HG03196 (cell line): ENCODE data around the gene SYNE2.

Source experiments
- ATAC-seq: cut with Tn5 transposase; IDR thresholded peaks from one replicate; pipeline ENCODE4 v1.9.1; 2021; ENCODE audit not compliant: unreplicated experiment

Gene SYNE2

DNA sequence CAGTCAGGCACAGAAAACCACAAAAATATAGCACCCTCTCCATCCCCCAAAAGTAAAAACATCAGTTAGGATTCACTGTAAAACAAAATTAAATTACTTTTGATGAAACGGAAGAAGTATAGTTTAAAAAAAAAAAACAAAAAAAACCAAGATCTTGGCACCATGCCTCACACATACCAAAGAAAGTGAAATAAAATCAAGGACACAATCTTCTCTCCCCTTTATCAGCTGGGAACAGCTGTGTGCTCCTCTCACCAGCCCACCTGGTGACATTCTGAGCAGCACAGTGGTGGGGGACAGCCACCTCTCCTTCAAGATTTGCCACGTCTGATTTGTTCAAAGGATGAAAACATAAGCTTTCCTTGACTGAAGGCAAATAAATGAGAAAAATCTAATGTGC, 385.8 kb downstream of the SYNE2 start:
- ATAC-seq, result no peak

DNA sequence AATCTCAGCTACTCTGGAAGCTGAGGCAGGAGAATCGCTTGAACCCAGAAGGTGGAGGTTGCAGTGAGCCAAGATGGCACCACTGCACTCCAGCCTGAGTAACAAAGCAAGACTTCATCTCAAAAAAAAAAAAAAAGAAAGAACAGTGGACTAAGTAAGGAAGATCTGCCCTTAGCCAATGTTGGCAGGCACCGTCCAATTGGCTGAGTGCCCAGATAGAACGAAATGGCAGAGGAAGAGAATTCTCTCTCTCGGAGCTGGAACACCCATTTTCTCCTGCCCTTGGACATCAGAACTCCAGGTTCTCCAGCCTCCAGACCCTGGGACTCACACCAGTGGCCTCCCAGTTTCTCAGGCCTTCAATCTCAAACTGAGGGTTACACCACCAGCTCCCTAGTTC, 391.5 kb downstream of the SYNE2 start:
- no peak for ATAC-seq

DNA sequence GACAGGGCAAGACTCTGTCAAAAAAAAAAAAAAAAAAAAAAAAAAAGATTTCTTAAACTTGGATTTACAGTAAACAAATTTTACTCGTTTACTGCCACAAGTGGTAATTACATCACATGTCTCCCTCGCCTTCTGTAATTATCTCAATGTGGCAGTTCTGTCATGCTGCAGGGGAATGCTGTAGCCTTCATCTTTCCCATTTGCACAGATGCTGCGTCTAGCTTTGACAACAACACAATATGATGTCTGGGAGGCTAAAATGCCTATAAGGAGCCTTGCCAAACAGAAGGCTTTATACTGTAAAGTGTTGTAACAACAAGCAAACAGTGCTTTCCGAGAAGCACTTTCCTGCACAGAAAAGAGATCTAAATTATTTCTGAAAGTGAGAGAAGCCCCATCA, 392.7 kb downstream of the SYNE2 start:
- no peak for ATAC-seq

DNA sequence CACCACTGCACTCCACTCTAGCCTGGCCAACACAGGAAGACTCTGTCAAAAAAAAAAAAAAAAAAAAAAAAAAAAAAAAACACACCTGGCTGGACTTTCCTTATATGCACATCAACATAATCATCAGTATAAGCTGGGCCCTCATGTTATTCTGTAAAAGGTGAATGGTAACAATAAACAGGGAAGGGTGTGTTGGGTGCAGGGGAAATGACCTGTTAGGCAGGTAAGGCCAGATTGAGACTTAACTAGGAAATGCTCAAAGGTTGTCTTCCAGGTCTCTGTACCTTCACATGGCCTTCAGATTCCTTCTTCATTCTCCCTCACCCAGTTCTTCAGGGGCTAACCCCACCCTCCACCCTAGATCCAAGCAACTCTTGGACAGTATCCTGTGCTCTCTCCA, 393.9 kb downstream of the SYNE2 start:
- ATAC-seq, result no peak

DNA sequence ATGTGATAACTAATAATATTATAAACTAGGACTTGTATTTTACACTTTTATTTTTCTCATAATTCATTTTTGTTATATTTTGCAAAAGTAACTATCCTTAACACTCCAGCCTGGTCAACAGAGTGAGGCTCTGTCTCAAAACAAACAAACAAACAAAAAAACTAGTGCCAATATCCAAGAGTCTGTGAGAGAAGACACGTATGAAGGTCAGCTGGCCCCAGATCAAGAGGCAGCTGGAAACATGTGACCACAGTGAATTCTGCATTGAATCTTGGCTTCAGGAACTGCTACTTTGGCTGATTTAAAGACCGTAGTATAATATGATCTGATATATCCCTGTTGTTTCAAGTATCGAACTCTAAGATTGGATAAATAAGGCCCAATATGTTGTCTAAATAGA, 394.4 kb downstream of the SYNE2 start:
- no peak for ATAC-seq

DNA sequence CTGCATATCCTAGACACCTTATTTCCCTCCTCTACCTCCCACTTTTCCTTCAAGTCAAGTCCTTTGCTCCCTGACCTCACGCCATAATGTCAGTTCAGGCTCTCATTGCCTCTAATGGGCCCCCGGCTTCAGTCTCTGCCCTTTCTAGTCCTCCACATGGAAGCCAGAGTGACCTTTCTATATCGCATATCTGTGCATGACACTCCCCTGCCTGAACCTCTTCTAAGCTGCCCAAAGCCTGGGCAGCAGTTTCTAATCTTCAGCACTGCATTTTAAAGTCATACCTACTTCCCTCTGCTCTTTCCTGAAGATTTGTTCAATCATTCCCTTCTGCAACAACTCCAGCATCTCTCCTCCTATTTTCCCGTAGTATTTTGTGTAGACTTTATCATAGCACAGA, 395.9 kb downstream of the SYNE2 start:
- no peak for ATAC-seq

DNA sequence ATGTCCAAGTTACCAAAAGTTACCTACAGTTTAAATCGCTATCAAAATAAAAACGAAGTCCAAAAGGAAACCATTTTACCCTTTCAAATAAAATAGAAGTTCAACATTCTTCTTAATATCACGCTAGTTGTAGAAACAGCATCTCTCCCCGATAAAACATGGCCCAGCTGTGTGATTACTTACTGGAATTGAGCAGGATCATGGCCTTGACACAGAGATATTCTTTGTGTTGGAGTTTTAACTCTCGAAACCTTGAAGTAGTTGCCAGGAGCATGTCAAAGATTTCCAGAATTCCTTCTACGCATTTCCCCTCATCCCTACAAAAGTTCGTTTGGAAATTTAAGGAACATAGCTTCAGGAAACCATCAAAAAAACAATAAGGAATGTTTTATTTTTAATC, 396.6 kb downstream of the SYNE2 start:
- ATAC-seq, result no peak

DNA sequence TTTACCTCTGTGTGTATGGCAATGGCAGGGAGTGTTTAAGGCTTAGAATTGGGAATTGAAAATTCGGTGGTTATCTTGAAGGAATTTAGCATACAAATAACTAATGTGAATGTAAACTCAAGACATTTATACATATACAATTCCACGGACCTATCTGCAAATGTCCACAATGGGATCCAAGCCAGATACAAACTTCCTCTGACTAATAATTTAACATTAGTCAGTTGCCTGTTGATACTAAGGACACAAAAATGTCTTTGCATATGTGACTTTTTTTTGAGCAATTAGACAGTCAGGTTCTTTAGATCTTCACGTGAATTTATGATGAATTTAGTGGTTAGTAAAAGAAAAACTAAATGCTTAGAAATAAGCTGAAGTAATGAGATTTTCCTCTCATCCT, 400.9 kb downstream of the SYNE2 start:
- ATAC-seq, result no peak

DNA sequence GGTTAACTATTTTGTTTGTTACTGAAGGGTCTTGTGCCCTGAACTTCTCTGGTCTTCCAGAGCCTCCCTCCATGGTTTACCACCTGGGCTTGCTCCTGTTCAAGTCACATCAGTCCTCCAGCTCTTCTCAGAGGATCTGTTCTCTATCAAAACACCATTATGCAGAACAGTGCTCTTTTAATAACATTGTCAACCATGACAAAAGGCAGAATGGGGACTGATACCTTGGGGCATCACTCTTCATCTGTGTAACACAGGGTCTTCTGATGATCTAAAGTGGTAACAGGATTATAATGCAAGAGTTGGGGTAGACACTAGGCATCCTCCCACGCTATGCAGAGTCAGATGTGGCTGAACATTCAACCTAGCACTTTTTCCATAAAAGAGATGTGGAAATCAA, 403.0 kb downstream of the SYNE2 start:
- no peak for ATAC-seq

DNA sequence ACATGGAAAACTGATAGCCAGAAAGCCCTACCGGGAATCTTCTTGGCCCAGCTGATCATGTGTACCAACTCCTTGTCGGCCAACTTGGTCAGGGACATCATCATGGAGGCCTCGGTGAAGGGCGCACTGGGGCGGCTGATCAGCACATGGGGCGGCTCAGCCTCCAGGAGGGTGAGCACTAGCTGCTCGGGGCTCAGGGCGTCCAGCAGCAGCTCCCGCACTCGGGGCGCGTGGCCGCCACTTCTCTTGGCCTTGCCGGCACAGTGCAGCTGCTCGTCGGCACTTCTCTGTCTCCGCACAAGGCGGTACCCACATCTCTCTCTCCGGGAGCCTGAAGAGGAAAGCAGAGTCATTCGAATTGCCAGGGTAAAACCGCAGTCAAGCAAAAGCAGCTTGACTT, 407.6 kb downstream of the SYNE2 start:
- no peak for ATAC-seq

DNA sequence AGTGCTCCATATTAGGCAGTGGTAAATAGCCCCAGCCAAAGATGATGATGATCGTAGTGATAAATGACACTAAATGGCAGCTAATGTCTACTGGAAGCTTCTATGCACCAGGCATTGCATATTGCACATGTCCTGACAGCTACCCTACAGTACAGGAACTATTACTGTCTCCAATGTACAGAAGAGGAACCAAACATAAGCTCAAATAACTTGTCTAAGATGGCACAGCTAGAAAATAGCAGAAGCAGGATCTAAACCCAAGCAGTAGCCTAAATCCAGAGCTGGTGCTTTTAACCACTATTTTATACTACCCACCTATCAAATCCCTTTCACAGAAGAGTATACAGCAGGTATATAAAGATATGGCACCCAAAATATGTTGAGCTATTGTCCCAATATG, 412.4 kb downstream of the SYNE2 start:
- ATAC-seq, result no peak

DNA sequence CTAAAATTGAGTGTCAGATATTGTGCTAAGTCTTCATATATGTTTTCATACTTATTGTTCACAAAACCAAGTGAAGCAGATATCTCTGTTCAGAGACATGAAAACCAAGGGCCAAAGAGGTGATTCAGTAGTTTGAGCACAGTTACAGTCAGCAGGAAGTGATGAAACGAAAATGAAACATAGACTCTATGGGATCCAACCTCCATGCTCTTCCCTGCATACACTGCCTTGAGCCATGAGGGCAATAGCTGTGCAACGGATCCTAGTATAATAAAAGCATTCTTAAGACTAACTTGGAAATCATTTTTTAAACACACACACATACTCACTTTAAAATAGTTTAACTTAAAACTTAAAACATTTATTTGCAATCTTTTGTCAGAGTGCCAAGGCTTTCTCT, 413.4 kb downstream of the SYNE2 start:
- ATAC-seq, result no peak

DNA sequence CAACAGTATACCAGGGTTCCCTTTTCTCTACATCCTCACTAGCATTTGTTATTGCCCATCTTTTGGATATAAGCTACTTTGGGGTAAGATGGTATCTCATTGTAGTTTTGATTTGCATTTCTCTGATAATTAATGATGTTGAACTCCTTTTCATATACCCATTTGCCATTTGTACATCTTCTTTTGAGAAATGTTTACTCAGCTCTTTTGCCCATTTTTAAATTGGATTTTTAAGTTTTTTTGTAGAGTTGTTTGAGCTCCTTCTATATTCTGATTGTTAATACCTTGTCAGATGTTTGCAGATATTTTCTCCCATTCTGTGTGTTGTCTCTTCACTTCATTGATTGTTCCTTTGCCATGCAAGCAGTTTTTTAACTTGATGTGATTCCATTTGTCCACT, 419.2 kb downstream of the SYNE2 start:
- no peak for ATAC-seq
